Left cardiac atrium (tissue), 4 donors: Measurements from ENCODE around the gene CRYGB. TPM values are rescaled to one million over a fixed set of nuclear protein-coding genes. Genes with fewer than 3 reads are reported as not detected.
A peak's percentile ranks its signal among the peaks of the same experiment; 100 is the strongest.
"Not testable (repeated sequence)": the region's sequence is repeated elsewhere in the genome, so short reads cannot be mapped to it uniquely, and the experiment has no call there.

Source experiments
- ATAC-seq, 2 donors: fragments of 200-7000 bp; cut with Tn5 transposase; one replicate each; pipeline ENCODE4 v1.9.1; 2020; ENCODE audit warnings: mild to moderate bottlenecking in 2 of 2, moderate library complexity in 2 of 2
- DNase-seq: peaks from one replicate; pipeline ENCODE4 v3.0.0-alpha.2; 2020
- intact Hi-C, 2 donors: fragments of 100-400 bp; cut with DNase I; formaldehyde crosslinking; loops; one replicate each; pipeline versions ENCODE4 v1.14.1 to v1.15.1; 2022 to 2023
- total RNA-seq, 2 donors: library from RNA; stranded (reverse); fragmentation: NEBNext Ultra II Directional; extraction: Animal tissue kit (Norgen Biotek cat#: 25700); gene quantifications; one replicate each; pipeline ENCODE4 v1.2.1, GENCODE V29; 2021
- donor health status: DM: no; HTN: yes; CAD: no.
- donor health status: DM: no; HTN: yes; CAD: no; lungs with severe emphysema.
- donor health status: DM: yes; HTN: yes; CAD: no.
- donor health status: Dilated cardiomyopathy.

Gene CRYGB
- total RNA-seq, 2 donors from 2014 or later, result not detected

- no peak for ATAC-seq
- intact Hi-C loops, result no loop called here
- DNase-seq, result no peak
Observed at GRCh38 chr2:208125251-208125650, 20.7 kb downstream of the CRYGB start.

- peak; percentile 38 to 41 for ATAC-seq
- intact Hi-C loops, DNase-seq: not testable (repeated sequence)
Observed at GRCh38 chr2:208124013-208124715, 21.8 kb downstream of the CRYGB start, which contains the start of gene CRYGD. TSS of gene CRYGD (minus strand) at chr2:208124524. CDS start at chr2:208124473, 51 bp downstream.

- ATAC-seq (no peak), DNase-seq (no peak)
- intact Hi-C loops, result no loop called here
Observed at GRCh38 chr2:208122248-208122647, 23.7 kb downstream of the CRYGB start.

- DNase-seq (no peak), ATAC-seq (no peak)
- intact Hi-C loops, result no loop called here
Observed at GRCh38 chr2:208118918-208119317, 27.0 kb downstream of the CRYGB start.

GRCh38 chr2:208117390-208117789, 28.6 kb downstream of the CRYGB start:
- ATAC-seq, intact Hi-C loops, DNase-seq: not testable (repeated sequence)

- ATAC-seq (no peak), DNase-seq (no peak)
- intact Hi-C loops, result no loop called here
Observed at GRCh38 chr2:208112969-208113368, 33.0 kb downstream of the CRYGB start.

- ATAC-seq, DNase-seq, intact Hi-C loops: not testable (repeated sequence)
Observed at GRCh38 chr2:208112273-208112745, 33.6 kb downstream of the CRYGB start.

GRCh38 chr2:208103616-208104015, 42.3 kb downstream of the CRYGB start:
- ATAC-seq (no peak), DNase-seq (no peak)
- intact Hi-C loops, result loop anchor here in 1 of 2 donors (10.0 kb wide), 1 partner anchor 151 kb away; the partner anchor contains the start of gene IDH1

- intact Hi-C loops, result loop anchor here in 1 of 2 donors (10.0 kb wide), 1 partner anchor 153 kb away; the partner anchor contains the start of gene IDH1
- ATAC-seq (peak; percentile 35 to 40), DNase-seq (no peak)
Observed at GRCh38 chr2:208101716-208102631, 44.0 kb downstream of the CRYGB start.

- intact Hi-C loops, result loop anchor here in 1 of 2 donors (10.0 kb wide), 1 partner anchor 155 kb away; the partner anchor contains the start of gene IDH1
- ATAC-seq (no peak), DNase-seq (no peak)
Observed at GRCh38 chr2:208099682-208100470, 46.1 kb downstream of the CRYGB start.

- DNase-seq, ATAC-seq, intact Hi-C loops: not testable (repeated sequence)
Observed at GRCh38 chr2:208098701-208099100, 47.3 kb downstream of the CRYGB start.

GRCh38 chr2:208098267-208098666, 47.7 kb downstream of the CRYGB start:
- intact Hi-C loops, result no loop called here
- no peak for DNase-seq
- peak; percentile 44 to 59 for ATAC-seq

GRCh38 chr2:208097801-208098200, 48.2 kb downstream of the CRYGB start:
- ATAC-seq (peak; percentile 72 to 77), DNase-seq (no peak)
- intact Hi-C loops, result no loop called here

GRCh38 chr2:208097313-208097712, 48.6 kb downstream of the CRYGB start:
- peak; percentile 21 to 22 for ATAC-seq

GRCh38 chr2:208096080-208096479, 49.9 kb downstream of the CRYGB start:
- no peak for ATAC-seq
- intact Hi-C loops, result no loop called here
- DNase-seq, result no peak

More at GRCh38 chr2:208097313-208097712, 48.6 kb downstream of the CRYGB start:
- DNase-seq, result no peak
- intact Hi-C loops, result no loop called here

GRCh38 chr2:208093128-208093527, 52.8 kb downstream of the CRYGB start:
- intact Hi-C loops, result no loop called here
- ATAC-seq (no peak), DNase-seq (no peak)
